T-helper 1 cell (primary cell): ENCODE measurements around the gene GJC2.

ENCODE experiments used
- DNase-seq, 5 donors: peaks; one replicate each; pipeline ENCODE4 v3.0.0-alpha.2; 2012 to 2020

The GJC2 gene

DNA sequence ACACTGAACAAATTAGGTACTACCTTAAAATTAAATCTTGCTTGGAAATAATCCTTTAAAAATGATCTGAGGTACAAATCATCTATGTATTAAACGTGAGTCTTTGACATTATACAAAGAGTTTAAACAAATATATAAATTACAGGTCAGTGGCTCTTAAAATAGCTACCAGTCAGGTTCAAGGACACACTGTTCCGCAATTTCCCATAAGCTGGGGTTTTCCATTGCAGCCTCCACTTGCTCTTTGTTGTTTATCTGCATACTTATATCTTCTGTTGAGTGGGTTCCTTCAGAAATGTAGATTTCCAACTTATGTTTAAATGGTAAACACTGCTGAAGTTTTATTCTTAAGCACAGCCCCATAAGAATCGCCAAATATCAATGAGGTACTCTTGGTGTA lies 34.9 kb upstream of the GJC2 start:
- DNase-seq = no peak

DNA sequence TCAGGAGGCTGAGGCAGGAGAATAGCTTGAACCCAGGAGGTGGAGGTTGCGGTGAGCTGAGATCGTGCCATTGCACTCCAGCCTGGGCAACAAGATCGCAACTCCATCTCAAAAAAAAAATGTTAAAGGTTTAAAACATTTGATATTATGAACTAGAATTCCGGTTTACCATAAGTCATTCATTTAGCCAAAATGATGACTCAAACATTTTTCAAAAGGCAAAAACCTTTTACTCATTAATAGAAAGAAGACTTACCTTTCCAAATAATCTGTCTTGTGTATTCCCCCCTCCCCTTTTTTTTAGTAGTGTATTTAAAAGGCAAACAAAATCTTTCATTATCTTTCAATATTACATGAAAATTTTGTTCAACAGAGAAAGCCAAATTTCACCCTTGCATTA lies 32.4 kb upstream of the GJC2 start:
- no peak for DNase-seq

DNA sequence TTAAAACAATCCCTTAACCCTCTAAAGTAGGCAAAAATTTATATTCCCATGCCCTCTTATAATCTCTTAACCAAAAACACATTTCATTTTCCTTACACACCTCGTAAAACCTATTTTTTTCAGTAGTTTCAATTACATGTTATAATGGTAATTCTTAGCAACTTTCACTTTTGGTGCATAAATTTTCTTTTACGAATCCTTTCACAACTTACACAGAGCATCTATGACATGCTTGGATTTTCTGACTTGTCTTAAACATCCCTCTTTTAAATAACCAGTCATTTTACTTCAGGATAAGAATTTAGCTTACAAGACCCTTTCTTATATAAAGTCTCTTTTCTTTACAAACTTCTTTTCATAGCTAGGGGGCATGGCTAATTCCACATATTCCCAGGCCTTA lies 31.7 kb upstream of the GJC2 start:
- DNase-seq = no peak

DNA sequence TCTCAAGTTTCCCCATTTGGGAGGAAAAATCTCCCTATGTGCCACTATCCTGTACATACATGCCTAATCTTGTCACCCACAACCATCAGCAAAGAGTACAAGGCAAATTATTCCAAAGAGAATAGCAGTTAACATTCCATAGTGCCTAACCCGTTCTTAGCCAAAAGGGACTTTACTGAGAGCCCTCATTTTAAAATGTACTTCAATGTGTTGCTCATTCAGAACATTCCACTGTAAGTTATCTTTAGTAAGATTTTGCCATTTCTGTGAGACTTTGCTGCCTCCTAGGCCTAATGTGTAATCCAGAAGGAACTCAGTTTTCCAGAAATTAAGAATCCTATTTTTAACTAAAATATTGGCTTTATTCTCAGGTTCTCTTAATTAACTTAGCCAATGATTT lies 29.4 kb upstream of the GJC2 start:
- DNase-seq = no peak

DNA sequence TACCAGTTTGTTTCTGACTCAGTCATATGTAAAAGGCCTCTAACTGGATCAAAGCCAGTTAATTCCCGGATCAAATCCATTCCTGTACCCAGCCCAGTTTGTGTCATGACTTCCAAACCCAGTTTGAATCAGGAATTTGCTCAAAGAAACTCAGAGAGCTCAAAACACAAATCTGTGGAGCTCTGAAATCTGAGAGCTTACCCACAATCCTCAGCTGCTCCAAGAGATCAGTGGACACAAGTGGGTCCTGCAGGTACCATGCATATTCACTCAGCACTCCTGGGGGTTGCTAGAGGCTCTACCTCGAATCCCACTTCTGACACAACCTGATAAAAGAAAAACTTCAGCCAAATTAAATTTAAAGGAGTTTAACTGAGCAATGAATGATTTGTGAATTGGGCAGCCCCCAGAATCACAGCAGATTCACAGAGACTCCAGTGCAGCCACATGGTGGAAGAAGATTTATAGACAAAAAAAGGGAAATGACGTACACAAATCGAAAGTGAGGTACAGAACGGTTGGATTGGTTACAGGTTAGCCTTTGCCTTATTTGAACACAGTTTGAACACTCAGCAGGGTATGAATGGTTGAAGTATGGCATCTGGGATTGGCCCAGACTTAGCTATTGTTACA lies 28.8 kb upstream of the GJC2 start:
- no peak for DNase-seq

DNA sequence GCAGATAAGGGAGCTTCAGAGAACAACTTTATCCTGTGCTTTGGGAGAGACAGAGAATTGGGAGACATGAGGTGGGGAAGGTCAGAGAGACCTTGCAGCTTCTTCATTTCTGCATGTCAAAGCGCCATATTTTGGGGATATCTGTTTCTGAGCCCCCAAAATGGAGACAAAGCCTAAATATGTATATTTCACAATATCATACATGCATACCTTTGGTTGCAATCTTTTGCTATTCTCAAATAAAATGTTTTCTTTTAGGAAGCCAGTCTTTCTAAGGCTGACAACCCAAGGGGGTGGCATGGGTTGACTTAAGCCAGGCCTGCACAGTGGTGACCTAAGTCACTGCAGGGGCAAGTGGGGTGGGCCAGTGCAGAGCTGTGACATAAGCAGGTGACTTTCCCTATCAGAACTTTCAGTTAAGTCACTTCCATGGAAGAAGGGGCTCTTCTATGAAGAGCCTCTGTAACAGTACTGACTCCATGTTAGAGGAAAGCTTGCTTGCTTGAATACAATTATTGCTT lies 26.7 kb upstream of the GJC2 start:
- no peak for DNase-seq

DNA sequence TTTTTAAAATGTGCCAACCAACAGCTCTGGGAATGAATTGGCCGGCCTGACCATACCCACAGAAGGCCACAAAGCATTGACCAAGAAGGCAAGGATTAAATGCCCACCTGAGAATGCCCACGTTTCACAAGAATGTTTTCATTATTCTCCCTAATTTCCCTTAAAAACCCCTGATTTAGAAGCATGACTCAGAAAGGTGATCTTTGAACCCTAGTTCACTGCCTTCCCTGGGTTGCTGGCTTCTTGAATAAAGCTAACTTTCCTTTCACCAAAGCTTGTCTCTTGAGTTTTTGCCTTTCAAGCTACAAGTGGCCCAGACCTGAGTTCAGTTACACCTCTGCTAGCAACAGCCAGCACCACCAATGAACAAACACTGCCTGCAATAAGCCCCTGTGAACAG lies 26.2 kb upstream of the GJC2 start:
- DNase-seq = no peak

DNA sequence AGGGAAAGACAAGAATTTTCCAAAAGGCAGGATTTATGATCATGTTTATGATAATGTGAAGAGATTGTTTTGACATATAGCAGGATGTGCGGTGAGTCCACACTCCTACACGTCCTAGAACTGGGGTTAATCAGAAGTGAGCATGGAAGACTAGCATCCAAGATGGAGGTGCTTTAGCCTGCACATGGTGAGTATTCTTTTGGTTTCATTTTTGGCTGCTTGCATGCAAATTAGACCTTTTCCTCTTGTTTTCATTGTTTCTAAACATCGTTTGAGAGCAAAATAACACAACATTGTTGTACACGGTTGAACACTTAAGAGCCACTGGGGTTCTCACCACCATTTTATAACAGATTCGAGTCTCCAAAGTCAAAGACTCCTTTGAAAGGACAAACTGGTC lies 24.5 kb upstream of the GJC2 start:
- no peak for DNase-seq

DNA sequence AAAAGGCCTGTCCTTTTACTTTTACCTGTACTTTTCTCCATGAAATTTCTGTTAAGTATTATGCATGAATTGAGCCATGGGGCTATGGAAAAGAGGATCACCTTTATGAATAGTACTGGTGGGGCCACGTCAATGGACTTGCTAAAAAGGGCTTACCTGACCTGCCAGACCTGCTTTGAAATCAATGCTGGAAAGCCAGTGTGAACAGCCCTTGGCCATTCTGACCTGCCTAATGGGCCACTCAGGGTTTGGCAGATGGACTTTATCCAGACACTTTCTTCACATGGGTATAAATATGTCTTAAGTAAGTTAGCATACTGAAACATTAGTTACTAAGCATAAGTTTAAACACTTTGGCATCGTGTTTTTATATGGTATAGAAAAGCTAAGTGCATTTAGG lies 18.0 kb upstream of the GJC2 start:
- DNase-seq = no peak

DNA sequence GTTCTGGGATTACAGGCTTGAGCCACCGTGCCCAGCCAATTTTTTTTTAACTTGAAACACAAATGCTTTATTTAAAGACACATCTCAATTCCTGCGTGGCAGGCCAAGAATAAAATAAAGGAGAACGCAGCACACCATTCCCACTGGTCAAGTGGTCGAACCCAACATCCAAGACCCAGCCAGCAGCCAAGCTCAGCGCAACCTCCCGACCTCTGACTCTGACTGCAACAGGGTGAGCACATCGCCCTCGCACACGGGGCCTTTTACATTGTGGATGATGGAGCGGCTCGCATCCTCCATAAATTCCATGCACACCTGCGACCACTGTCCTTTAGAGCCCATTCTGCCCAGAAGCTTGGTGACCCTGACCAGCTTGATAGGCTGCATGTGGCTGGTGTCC lies 15.1 kb upstream of the GJC2 start:
- no peak for DNase-seq

DNA sequence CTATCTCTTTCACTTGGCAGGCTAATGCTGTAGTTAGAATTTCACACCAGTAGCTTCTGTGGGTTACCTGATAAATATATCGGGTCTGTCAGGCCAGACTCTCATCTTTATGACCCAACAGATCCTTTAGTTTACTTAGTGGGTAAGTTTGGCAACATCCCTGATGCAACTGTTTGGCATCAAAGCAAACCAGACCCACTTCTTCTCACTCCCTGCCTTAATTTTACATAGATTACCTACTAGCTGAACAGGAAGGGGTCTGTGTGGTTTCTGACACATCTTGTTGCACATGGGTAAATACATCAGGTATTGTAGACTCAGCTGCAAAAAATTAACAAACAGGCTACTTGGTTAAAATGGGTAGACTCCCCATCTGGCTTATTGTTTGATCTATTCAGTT lies 12.8 kb upstream of the GJC2 start:
- DNase-seq = no peak

DNA sequence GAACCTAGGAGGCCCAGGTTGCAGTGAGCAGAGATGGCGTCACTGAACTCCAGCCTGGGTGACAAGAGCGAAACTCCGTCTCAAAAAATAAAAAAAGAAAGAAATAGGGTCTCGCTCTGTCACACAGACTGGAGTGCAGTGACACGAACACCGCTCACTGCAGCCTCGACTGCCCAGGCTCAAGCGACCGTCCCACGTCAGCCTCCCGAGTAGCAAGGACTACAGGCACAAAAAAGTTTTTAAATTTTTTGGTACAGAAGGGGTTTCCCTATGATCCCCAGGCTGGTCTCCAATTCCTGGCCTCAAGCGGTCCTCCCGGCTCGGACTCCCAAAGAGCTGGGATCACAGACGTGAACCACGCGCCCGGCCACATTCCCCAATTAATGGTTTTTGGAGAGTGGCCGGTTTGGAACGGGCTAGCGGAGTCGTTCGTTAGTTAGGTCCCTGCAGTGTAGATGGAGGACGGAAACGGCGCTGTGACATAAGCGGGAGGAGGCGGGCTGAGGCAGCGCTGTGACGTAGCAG lies 10.3 kb upstream of the GJC2 start:
- no peak for DNase-seq

DNA sequence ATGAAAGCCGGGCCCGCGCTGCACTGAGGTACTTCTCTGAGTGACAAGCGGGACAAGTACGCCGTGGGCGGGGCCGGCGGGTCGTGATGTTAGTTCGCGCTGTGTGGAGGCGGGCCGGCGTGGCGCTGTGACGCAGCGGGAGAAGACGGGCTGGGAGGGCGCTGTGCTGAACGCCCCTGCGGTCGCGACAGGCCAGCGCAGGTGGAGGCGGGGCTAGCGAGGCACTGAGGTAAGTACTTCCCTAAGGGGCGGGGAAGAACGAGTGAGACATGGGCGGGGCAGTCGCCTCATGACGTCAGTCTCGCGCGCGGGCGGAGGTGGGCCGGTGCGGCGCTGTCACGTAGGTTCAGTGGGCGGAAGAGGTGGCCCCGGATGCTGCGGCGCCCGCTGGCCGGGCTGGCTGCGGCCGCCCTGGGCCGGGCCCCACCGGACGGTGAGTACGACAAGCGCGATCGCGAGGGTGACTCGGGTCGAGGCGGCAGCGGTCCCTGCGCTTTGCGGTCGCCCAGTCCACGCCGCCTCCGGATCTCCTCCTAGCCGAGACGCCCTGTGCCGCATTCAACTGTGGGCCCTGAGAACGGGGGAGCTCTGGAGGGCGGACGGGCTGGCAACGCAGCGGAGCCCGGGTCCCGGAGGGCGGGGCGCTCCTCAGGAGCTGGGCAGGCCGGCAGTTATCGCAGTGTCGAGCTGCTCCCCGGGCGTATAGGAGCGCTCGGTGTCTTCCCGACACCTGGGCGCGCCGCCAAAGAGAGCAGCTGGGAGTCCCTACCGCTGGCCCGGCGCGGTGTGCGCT lies 9.6 kb upstream of the GJC2 start, which contains the start of gene GUK1:
Gene GUK1, plus strand, starts transcription at position 349 of the 793 bp plus-strand sequence. Its CDS starts 24 bp downstream, at position 373.
- peak; percentile 100 for DNase-seq

DNA sequence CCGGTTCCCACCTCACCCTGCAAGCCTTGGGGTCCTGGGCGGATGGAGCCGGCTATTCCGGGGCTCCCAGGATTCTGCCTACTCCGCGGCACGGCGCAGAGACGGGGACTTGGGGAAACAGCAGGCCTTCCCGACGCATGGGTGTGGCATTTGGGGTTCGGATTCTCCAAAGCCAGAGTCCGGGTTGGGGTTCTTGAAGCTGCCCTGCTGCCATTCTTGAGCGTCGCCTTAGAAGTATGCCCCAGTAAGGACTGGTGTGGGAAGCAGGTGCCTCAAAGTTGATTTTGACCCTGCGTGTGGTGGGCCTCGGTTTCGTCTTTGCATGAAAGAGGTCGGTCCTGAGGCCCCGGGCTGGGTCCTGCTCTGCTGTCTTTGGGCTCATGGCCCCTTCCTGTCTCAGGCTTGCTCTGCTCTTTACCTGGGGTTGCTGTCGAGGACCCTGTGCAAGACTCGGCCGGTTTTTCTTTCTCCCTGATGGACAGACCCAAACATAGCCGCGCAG lies 9.0 kb upstream of the GJC2 start:
- DNase-seq = peak in 1 of 5 donors; percentile 33

DNA sequence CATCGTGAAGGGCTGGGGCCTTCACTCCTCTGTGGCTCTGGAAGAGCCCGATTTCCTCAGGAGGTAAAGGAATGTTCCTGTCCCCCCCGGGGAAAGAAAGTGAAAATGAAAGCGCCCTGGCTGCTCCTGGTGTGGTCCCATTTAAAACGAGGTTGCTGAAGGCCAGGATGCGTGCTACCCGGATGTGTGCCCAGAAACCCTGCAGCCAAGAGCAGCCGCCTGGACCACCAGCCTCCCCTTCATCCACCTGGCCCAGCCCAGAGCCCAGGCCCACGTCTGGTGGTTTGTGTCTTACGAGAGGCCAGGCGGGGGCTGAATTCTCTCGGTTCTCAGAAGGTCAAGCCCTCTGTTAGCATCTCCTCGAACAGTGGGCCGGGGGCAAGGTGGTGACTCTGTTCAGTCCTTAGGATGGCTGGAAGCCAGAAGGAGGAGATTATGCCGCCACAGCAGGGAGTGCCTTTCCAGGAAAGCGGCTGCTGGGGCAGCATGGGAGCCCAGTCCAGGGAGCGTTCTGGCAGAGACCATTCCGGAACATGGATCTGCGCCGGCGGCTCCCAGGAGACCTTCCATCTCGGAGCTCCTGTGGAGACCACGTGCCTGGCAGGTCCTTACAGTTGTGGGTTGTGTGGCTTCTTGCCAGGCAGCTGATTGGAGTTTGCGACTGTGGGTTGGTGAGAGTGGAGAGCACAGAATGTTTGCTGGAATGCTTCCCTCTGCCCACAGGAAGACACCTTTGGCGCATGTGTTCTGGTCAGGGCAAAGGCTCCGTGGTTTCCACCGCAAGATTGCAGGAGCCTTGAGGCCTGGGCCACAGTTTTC lies 8.3 kb upstream of the GJC2 start:
- peak in 2 of 5 donors; percentile 16 to 50 for DNase-seq

DNA sequence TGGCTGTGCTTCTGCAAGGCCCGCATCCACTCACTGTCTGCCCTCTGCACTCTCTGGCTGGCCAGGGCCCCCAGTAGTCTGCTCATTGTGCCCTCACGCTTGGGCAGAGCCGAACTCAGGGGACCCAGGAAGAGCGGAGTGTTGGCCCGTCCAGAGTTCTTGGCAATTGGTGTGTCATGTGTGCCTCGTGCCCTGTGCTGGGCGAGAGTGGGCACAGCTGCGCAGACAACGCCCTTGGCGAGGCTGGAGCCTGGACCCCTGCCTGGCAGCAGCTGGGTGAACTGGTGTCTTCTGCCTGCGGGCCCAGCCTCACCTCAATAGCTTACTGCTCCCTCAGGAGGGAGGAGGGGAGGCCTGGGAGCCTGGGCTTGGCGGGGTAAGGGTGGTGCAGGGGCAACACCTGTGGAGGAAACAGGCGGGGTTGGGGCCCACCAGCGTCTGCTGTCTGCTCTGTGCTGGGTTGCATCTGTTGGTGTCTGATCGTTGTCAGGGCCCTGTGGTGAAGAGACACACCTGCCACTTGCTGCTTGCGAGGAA lies 7.5 kb upstream of the GJC2 start:
- DNase-seq = peak in 1 of 5 donors; percentile 6

DNA sequence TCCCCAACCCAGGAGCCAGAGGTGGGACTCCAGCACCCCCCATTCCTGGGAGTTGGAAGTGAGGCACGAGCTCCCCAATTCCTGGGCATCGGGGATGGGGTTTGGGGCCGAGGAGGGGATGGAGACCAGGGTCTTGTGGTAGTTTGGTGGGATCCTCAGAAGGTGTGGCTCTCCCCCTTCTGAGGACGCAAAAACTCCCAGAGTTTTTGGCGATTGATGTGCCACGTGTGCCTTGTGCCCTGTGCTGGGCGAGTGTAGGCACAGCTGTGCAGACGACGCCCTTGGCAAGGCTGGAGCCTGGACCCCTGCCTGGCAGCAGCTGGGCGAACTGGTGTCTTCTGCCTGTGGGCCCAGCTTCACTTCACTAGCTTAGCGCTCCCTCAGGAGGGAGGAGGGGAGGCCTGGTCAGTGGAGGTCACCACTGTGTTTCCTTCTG lies 7.0 kb upstream of the GJC2 start:
- DNase-seq = no peak

DNA sequence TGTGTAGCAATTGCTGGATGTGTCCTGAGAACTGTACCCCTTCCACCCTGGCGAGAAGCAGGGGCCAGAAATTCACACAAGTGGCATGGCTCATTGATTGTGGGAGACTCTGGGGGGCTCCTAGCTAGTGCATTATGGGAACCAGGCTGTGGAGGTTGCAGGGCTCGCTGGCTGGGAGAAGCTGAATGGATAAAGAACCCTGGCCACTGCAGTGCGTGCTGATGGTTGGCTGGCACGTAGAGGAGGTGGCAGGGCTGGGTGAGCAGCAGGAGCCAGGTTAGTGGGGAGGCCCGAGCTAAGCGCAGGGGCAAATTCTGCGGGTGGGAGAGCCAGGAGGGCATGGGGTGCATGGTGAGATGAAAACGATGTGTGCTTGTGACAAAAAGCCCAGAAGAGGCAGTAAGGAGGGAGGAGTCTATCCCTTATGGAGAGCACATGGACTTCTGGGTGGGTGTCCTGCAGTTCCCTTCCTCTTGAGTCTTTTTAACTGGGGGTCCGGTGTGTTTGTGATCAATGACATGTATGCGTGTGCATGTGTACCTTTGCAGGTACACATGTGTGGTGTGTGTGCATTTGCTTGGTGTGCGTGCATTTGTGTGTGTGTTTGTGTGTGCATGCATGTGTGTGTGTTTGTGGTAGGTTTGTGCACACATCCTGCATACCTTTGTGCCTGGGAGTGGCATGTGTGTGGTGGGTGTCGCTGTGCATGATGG lies 6.1 kb upstream of the GJC2 start:
- no peak for DNase-seq

DNA sequence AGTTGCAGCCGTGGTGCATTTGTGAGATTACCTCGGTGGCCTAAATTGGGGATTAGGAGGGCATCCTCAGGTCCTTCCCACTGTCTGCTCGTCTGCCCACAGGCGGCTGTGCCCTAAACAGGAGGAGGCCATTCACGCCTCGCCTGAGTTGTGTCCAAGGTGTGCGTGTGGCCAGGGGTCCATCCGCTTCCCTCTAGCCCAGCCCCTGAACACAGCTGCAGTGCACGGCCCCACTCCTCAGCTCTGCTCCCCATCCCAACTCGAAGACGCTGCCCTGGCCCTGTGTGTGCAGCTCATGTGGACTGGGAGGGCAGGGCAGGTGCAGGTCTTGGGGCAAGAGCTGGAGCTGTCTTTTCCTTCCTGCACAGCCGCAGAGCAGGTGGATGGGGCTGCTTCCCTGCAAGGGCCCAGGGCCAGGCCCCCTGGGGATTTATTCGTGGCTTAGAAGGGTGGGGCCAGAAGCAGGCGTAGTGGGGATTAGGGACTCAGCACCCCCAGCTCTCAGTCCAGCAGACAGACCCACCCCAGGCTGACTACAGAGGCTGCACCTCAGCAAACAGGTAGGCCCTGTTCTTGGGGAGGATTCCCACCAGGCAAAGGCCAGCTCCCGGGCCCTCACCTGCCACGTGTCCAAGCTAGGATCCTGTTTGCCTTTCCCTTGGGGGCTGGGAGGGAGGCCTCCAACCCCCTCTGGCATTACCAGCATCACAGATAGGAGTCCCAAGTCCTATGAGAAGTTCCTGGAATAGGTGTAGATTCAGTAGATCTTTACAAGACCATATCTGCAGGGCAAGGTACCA lies 5.3 kb upstream of the GJC2 start:
- no peak for DNase-seq

DNA sequence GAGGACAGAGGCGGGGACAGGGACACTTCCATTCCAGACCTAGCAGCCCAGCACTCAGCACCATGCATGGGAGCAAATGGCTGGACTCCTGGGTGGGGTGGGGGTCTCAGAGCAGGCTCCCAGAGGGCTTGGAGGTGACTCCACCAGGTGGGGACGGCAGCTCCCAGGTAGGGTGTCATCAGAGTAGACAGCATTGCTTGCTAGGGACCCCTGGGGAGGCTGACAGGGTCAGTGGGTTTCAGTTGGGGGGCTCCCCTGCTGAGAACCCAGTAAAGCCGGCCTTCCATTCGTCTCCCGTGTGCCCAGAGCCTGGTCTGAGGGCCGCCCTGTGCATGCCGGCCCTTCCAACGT lies 4.8 kb upstream of the GJC2 start:
- no peak for DNase-seq
